IPS-NIHi7 (cell line): Measurements from ENCODE around the gene CDX2.
"Not testable (repeated sequence)": the region's sequence is repeated elsewhere in the genome, so short reads cannot be mapped to it uniquely, and the experiment has no call there.

ENCODE experiments used
- DNase-seq: peaks from one replicate; pipeline ENCODE4 v3.0.0; 2012; ENCODE audit warnings: mixed read lengths; ENCODE audit errors: extremely low spot score

CDX2 gene

GRCh38 chr13:27964741-27965323 lies 4.3 kb downstream of the CDX2 start:
- no peak for DNase-seq

GRCh38 chr13:27964206-27964605 lies 4.9 kb downstream of the CDX2 start:
- DNase-seq, result not testable (repeated sequence)

GRCh38 chr13:27963491-27963890 lies 5.6 kb downstream of the CDX2 start:
- no peak for DNase-seq

GRCh38 chr13:27962982-27963381 lies 6.1 kb downstream of the CDX2 start:
- no peak for DNase-seq

GRCh38 chr13:27962128-27962841 lies 6.8 kb downstream of the CDX2 start:
- no peak for DNase-seq

- peak; percentile 28 for DNase-seq
Observed at GRCh38 chr13:27961227-27962085, 7.7 kb downstream of the CDX2 start.

GRCh38 chr13:27960362-27961226 lies 8.5 kb downstream of the CDX2 start:
- peak; percentile 51 for DNase-seq

- no peak for DNase-seq
Observed at GRCh38 chr13:27959976-27960361, 9.1 kb downstream of the CDX2 start.

GRCh38 chr13:27956576-27957300 lies 12.4 kb downstream of the CDX2 start:
- no peak for DNase-seq

GRCh38 chr13:27955014-27955591 lies 14.0 kb downstream of the CDX2 start:
- no peak for DNase-seq

- peak; percentile 50 for DNase-seq
Observed at GRCh38 chr13:27954406-27954851, 14.7 kb downstream of the CDX2 start.

- DNase-seq, result peak; percentile 90
Observed at GRCh38 chr13:27953676-27954405, 15.3 kb downstream of the CDX2 start.

- no peak for DNase-seq
Observed at GRCh38 chr13:27952876-27953675, 16.0 kb downstream of the CDX2 start.

- DNase-seq, result no peak
Observed at GRCh38 chr13:27942972-27943371, 26.1 kb downstream of the CDX2 start.

GRCh38 chr13:27933580-27934328 lies 35.4 kb downstream of the CDX2 start:
- DNase-seq, result no peak

GRCh38 chr13:27933118-27933517 lies 36.0 kb downstream of the CDX2 start:
- DNase-seq, result no peak

GRCh38 chr13:27929868-27930267 lies 39.2 kb downstream of the CDX2 start:
- no peak for DNase-seq
